GM12872 (cell line): Measurements from ENCODE around the gene ZNF518B.

Experiments
- CTCF ChIP-seq: IDR thresholded peaks from 3 replicates; pipeline ENCODE4 v1.5.1; 2011; ENCODE audit warnings: low read depth, mild to moderate bottlenecking, low read length, moderate library complexity; ENCODE audit not compliant: insufficient read depth

ZNF518B gene

GRCh38 chr4:10456260-10456594 is 999 bp downstream of the ZNF518B start:
- no peak for TF ChIP-seq CTCF

GRCh38 chr4:10455133-10455532 is 2.1 kb downstream of the ZNF518B start:
- TF ChIP-seq CTCF, result no peak

GRCh38 chr4:10454726-10455125 is 2.5 kb downstream of the ZNF518B start:
- TF ChIP-seq CTCF, result no peak

- no peak for TF ChIP-seq CTCF
Observed at GRCh38 chr4:10454121-10454520, 3.1 kb downstream of the ZNF518B start.

GRCh38 chr4:10448991-10449390 is 8.2 kb downstream of the ZNF518B start:
- no peak for TF ChIP-seq CTCF

- TF ChIP-seq CTCF, result no peak
Observed at GRCh38 chr4:10442976-10443375, 14.2 kb downstream of the ZNF518B start.

GRCh38 chr4:10441512-10441911 is 15.7 kb downstream of the ZNF518B start:
- TF ChIP-seq CTCF, result no peak

- no peak for TF ChIP-seq CTCF
Observed at GRCh38 chr4:10438924-10439323, 18.3 kb downstream of the ZNF518B start.
